C4-2B (cell line): ENCODE results near the gene GPHN.

ENCODE experiments used
- H3K27ac ChIP-seq: fragments of 450-650 bp; 2 replicates; pipeline ENCODE4 v1.5.1; 2017
- ZFX ChIP-seq: fragments of 450-650 bp; IDR thresholded peaks from 2 replicates; pipeline ENCODE4 v1.6.1; 2017
- TF ChIP-seq, protein P1 (sequence below): fragments of 450-650 bp; conservative IDR thresholded peaks from 2 replicates; pipeline ENCODE4 v1.5.1; 2017; ENCODE audit warnings: mild to moderate bottlenecking

Gene GPHN

DNA sequence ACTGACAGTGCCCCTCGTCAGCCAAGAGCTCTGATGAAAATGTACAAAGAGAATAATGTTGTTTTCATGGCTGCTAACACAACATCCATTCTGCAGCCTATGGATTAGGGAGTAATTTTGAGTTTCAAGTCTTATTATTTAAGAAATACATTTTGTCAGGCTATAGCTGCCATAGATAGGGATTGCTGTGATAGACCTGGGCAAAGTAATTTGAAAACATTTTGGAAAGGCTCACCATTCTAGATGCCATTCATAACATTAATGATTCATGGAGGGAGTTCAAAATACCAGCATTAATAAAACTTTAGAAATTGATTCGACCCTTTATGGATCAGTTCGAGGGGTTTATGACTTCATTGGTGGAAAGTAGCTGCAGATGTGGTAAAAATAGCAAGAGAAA, 149.8 kb downstream of the GPHN start:
- TF ChIP-seq, protein P1, sequence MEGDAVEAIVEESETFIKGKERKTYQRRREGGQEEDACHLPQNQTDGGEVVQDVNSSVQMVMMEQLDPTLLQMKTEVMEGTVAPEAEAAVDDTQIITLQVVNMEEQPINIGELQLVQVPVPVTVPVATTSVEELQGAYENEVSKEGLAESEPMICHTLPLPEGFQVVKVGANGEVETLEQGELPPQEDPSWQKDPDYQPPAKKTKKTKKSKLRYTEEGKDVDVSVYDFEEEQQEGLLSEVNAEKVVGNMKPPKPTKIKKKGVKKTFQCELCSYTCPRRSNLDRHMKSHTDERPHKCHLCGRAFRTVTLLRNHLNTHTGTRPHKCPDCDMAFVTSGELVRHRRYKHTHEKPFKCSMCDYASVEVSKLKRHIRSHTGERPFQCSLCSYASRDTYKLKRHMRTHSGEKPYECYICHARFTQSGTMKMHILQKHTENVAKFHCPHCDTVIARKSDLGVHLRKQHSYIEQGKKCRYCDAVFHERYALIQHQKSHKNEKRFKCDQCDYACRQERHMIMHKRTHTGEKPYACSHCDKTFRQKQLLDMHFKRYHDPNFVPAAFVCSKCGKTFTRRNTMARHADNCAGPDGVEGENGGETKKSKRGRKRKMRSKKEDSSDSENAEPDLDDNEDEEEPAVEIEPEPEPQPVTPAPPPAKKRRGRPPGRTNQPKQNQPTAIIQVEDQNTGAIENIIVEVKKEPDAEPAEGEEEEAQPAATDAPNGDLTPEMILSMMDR = no peak
- TF ChIP-seq ZFX = no peak
- H3K27ac ChIP-seq = no peak overlapping the region

DNA sequence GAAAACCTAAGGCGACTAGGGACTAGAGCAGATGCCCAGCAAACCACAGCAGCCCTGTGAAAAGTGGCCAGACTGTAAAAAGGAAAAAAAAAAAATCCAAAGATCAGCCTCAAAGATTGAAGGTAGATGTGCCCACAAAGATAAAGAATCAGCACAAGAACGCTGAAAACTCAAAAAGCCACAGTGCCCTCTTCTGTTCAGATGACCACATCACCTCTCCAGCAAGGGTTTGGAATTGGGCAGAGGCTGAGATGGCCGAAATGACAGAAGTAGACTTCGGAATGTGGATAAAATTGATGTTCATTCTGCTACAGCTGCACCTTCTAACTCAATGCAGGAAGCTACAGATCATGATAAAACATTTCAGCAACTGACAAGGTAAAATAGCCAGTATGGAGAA, 154.4 kb downstream of the GPHN start:
- TF ChIP-seq, protein P1 = peak; percentile 57
- TF ChIP-seq ZFX = no peak
- no peak overlapping the region for H3K27ac ChIP-seq

DNA sequence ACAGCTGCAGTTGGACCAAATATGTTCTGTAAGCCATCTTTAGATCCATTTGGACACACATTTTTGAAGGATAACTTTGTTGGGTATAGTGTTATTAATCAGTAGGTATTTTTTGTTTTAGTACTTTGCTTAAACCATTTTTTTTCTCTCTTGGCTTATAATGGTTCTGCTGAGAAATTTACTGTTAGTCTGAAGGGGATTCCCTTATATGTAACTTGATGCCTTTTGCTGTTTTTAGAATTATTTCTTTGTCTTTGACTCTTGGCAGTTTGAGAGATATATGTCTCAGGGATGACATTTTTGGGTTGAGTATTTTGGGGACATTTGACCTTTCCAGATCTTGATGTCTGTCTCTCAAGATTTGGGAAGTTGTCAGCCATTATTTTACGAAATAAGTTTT, 169.8 kb downstream of the GPHN start:
- no peak overlapping the region for H3K27ac ChIP-seq
- TF ChIP-seq ZFX = no peak
- TF ChIP-seq, protein P1 = no peak

DNA sequence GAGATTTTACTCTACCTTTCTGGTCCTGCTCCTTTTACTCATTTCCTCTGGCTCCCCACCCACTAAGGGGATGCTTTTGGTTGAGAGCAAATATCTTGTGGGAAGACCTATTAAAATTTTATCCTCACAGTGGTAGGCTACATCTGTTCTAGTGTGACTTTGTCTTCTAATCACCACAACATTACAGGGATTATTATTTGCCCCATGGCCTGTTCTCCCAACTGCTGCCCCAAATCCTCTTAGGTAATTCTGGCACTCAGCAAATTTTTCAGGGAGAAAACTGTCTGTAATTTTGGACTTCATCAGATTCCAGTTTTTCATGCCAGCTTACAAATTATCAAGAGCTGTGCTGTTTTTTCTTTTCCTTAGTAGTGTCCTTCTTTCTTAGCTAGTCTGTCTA, 172.3 kb downstream of the GPHN start:
- H3K27ac ChIP-seq = no peak overlapping the region
- TF ChIP-seq, protein P1 = no peak
- TF ChIP-seq ZFX = no peak

DNA sequence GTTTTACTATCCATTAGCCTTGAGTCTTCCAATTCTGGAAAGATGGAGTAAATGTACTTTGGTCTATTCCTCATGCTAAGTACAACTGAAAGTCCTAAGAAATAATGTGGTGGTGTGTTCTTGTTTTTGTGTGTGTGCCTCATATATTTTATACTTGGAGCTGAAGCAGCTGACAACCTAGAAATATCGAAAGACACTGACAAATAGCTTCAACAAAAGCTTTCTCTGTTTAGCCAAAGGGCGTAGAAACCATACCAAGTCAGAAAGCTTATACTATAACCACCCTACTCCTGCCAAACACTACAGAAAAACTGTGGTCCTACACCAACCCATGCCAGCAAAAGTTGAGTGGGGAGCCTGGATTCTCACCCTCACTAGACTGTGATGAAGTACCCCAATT, 188.4 kb downstream of the GPHN start:
- H3K27ac ChIP-seq = no peak overlapping the region
- TF ChIP-seq, protein P1 = no peak
- TF ChIP-seq ZFX = no peak

DNA sequence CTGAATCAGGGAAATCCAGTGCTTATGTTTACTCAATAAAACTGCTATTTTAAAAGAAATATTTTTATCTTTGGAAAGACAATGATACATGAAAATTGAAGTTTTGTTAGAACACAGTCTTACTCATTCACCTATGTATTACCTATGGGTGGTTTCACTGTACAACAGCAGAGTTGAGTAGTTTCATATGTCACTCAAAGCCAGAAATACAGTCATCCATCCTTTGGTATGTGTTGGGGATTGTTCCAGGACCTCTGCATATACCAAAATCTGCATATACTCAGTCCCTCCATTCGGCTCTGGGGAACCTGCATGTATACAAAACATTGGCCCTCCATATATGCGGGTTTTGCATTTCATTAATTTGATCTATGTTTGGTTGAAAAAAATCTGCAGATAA, 190.6 kb downstream of the GPHN start:
- no peak overlapping the region for H3K27ac ChIP-seq
- TF ChIP-seq ZFX = no peak
- TF ChIP-seq, protein P1 = no peak

DNA sequence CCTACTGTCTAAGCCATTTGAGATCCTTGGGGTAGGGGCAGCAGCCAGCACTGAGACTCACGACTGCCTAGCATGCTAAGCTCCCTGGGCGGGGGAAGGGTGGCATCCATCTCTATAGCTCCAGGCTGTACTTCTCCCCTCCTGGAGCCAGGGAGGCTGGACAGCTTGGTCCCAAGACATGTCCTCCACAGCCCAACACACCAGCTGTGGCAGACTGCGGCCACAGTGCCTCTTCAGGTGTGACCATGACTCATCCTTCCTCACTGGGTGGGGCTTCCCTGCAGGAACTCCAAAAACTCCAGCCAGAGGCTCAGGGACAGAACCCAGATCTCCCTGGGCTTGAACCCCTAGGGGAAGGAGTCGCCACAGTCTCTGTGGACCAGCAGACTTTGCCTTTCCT, 193.9 kb downstream of the GPHN start:
- H3K27ac ChIP-seq = no peak overlapping the region
- TF ChIP-seq, protein P1 = no peak
- TF ChIP-seq ZFX = no peak
